Measurements from ENCODE around the gene ATG2B. TPM values are rescaled to one million over a fixed set of nuclear protein-coding genes. Genes with fewer than 3 reads are reported as not detected.

The ATG2B gene
- total and polyA plus RNA-seq, 7 donors: 1.8 to 27.1 (median 17.9) TPM

- H3K4me3 ChIP-seq: no peak overlapping the region
- intact Hi-C loops (cut with DNase I): no loop called here
- no peaks in the 10 kb centered on the region for H3K9me3 ChIP-seq
- H3K27me3 ChIP-seq: no peaks in the 10 kb centered on the region
- H3K4me1 ChIP-seq: no peaks in the 10 kb centered on the region
- peaks cover 6 to 91% (median 31%) of the 10 kb centered on the region in 4 donors for H3K36me3 ChIP-seq
- no peak for TF ChIP-seq POLR2A (IDR thresholded peaks at IDR 0.05)
- TF ChIP-seq POLR2AphosphoS5 (IDR thresholded peaks at IDR 0.05): no peak
- TF ChIP-seq EP300 (IDR thresholded peaks at IDR 0.05): no peak
- TF ChIP-seq, protein P1, sequence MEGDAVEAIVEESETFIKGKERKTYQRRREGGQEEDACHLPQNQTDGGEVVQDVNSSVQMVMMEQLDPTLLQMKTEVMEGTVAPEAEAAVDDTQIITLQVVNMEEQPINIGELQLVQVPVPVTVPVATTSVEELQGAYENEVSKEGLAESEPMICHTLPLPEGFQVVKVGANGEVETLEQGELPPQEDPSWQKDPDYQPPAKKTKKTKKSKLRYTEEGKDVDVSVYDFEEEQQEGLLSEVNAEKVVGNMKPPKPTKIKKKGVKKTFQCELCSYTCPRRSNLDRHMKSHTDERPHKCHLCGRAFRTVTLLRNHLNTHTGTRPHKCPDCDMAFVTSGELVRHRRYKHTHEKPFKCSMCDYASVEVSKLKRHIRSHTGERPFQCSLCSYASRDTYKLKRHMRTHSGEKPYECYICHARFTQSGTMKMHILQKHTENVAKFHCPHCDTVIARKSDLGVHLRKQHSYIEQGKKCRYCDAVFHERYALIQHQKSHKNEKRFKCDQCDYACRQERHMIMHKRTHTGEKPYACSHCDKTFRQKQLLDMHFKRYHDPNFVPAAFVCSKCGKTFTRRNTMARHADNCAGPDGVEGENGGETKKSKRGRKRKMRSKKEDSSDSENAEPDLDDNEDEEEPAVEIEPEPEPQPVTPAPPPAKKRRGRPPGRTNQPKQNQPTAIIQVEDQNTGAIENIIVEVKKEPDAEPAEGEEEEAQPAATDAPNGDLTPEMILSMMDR (IDR thresholded peaks at IDR 0.05): no peak
- WGBS, 2 donors: 90 to 93% methylated on average over 9 of the region's 9 CpGs
- no peak for DNase-seq
- no peak overlapping the region for H3K27ac ChIP-seq
Measured at GRCh38 chr14:96318836-96319235, 44.3 kb downstream of the ATG2B start.

DNA sequence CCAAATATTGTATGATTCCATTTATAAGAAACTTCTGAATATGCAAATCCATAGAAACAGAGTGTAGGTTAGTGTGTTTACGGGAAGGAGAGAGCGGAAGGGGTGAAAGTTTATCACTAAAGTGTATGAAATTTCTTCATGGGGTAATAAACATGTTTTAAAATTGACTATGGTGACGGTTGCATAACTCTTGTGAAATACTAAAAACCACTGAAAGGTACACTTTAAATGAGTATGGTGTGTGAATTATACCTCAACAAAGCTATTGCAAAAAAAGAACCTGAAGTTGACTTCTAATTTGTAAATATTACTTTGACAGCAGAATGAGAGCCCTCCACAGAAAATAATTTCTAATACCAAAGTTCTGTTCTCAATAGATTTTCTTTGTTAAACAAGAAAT, 47.1 kb downstream of the ATG2B start:
- Histone ChIP-seq H3K4me3 (no peak overlapping the region), H3K36me3 (peaks cover 6 to 91% (median 17%) of the 10 kb centered on the region in 4 donors), H3K9me3 (no peaks in the 10 kb centered on the region), H3K27me3 (no peaks in the 10 kb centered on the region), H3K4me1 (no peaks in the 10 kb centered on the region), H3K27ac (no peak overlapping the region)
- WGBS, 2 donors: 85 to 95% methylated on average over 3 of the region's 3 CpGs
- DNase-seq: no peak
- intact Hi-C loops (cut with DNase I): no loop called here
- TF ChIP-seq, protein P1 (IDR thresholded peaks at IDR 0.05): no peak
- no peak for TF ChIP-seq EP300 (IDR thresholded peaks at IDR 0.05)
- TF ChIP-seq POLR2A (IDR thresholded peaks at IDR 0.05): no peak
- no peak for TF ChIP-seq POLR2AphosphoS5 (IDR thresholded peaks at IDR 0.05)

DNA sequence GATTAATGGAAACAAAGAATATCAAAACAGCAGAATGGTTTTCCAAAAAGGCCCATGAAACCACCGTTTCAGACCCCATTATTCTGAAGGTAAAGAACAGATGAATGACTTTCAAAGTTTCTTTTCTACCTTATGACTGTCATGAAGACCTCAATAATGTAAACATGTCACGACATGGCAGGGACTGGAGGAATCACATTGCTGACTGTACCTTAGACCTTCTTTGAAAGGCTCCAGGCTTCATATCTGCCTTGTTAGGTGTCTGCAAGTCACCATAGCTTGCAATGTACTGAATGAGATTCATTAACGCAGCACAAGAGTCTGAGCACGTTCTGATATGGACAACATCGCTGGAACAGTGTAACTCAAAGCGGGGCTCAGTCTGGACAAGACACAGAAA, 52.2 kb downstream of the ATG2B start:
- no peak overlapping the region for H3K27ac ChIP-seq
- H3K9me3 ChIP-seq: no peaks in the 10 kb centered on the region
- peaks cover 20 to 95% (median 27%) of the 10 kb centered on the region in 4 donors for H3K36me3 ChIP-seq
- DNase-seq: no peak
- no peak overlapping the region for H3K4me3 ChIP-seq
- intact Hi-C loops (cut with DNase I): no loop called here
- TF ChIP-seq EP300 (IDR thresholded peaks at IDR 0.05) (no peak), POLR2AphosphoS5 (IDR thresholded peaks at IDR 0.05) (no peak), POLR2A (IDR thresholded peaks at IDR 0.05) (no peak)
- TF ChIP-seq, protein P1 (IDR thresholded peaks at IDR 0.05): no peak
- H3K27me3 ChIP-seq: no peaks in the 10 kb centered on the region
- H3K4me1 ChIP-seq: no peaks in the 10 kb centered on the region
- WGBS, 2 donors: 78 to 89% methylated on average over 6 of the region's 6 CpGs

- TF ChIP-seq POLR2AphosphoS5 (IDR thresholded peaks at IDR 0.05): no peak
- no peak for TF ChIP-seq POLR2A (IDR thresholded peaks at IDR 0.05)
- no peak for TF ChIP-seq EP300 (IDR thresholded peaks at IDR 0.05)
- TF ChIP-seq, protein P1 (IDR thresholded peaks at IDR 0.05): no peak
- Histone ChIP-seq H3K36me3 (peaks cover 16 to 95% (median 30%) of the 10 kb centered on the region in 4 donors), H3K4me1 (no peaks in the 10 kb centered on the region), H3K27me3 (no peaks in the 10 kb centered on the region), H3K27ac (no peak overlapping the region), H3K4me3 (no peak overlapping the region), H3K9me3 (no peaks in the 10 kb centered on the region)
- DNase-seq: no peak
- intact Hi-C loops (cut with DNase I): no loop called here
- 19 to 57% methylated on average over 5 of the region's 5 CpGs for WGBS, 2 donors
Measured at GRCh38 chr14:96309896-96310330, 53.2 kb downstream of the ATG2B start.
